SW480 (cell line): ENCODE measurements around the gene PAQR3.

Experiments
- DNase-seq: peaks from one replicate; pipeline ENCODE4 v3.0.0-alpha.2; 2016; ENCODE audit warnings: low spot score

The PAQR3 gene, protein sequence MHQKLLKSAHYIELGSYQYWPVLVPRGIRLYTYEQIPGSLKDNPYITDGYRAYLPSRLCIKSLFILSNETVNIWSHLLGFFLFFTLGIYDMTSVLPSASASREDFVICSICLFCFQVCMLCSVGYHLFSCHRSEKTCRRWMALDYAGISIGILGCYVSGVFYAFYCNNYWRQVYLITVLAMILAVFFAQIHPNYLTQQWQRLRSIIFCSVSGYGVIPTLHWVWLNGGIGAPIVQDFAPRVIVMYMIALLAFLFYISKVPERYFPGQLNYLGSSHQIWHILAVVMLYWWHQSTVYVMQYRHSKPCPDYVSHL

DNA sequence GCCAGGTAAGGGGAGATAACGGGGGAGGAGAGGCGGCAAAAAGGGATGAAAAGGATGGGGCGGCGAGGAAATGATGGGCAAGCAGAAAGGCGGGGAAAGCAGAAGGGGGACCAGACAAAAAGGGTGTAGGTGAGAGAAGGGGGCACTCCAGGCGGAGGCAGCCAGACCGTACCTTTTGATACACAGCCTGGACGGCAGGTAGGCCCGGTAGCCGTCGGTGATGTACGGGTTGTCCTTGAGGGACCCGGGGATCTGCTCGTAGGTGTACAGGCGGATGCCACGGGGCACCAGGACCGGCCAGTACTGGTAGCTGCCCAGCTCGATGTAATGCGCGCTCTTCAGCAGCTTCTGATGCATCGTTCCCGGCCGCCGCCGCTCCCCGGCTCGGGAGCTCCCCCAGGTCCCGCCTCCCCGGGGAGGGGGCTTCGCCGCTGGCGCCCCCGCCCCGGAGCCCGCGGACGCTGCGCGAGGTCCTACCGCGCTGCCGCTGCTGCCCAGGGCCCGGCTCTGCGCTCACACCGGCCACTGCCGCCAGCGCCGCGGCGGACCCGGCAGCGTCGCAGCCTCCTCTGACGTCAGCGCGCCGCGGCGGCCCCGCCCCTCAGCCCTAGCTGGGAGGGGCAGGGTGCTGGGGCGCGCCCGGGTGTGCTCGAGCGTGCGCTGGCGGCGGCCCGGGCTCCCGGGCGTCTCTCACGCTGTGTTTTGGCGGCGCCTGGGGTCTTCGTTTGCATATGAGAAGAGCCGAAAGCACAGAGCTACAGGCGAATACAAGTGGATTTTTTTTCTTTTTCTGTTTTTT, at the start of gene PAQR3:
Gene PAQR3, minus strand, starts transcription at position 571 of the 799 bp plus-strand sequence. Its CDS starts 214 bp downstream, at position 357.
- DNase-seq: peak; percentile 72

DNA sequence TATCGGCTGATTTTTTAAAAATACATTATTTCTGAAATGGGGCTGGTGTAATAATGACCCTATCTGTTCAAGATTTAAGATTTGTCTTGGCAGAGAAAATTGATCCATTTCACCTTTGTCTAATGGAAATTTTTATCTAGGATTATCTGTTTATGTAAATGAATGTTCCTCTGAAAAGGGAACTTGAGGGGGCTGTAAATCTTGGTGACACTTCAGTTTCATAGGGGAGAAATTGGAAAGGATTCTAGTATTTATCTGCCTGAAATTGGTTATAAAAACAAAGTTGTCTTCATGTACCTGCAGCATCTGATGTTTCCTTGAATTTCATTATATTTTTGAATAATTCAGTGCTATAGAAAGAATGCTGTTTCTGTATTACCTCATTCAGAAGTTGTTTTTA, 48.4 kb upstream of the PAQR3 start:
- no peak for DNase-seq

DNA sequence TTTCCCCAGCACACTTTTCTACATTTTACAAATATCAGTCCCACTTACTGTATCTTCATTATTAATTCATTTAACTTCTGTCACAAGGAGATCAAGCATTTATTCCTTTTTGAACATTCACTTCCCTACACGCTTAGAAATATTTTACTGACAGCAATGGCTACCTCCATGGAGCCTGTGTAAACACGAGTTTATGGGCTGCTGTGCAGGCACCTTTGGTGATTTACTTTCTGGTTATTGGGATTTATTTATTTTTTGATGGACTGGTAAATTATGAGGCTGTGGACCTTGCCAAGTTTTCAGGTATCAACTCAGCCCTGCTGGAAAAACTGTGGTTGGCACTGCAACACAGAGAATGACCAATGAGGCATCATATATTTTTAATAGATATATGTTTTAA, 45.4 kb upstream of the PAQR3 start:
- no peak for DNase-seq

DNA sequence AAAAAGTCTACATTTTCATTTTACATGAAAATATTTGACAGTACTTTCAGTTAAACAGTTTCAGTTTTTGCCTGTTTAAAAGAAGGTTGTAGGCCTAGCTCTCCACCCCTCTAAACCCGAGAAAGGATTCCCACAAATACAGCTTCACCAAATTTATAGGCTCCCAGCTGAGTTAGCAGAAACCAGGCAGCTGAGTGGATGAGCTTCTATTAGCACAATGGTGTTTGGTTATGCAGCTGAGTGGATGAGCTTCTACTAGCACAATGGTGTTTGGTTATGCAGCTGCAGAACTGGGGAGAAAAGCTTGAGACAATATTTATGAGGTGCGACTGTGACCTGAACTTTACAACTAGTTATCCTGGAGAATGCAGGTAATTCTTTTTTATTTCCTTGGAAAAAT, 36.6 kb upstream of the PAQR3 start:
- no peak for DNase-seq

DNA sequence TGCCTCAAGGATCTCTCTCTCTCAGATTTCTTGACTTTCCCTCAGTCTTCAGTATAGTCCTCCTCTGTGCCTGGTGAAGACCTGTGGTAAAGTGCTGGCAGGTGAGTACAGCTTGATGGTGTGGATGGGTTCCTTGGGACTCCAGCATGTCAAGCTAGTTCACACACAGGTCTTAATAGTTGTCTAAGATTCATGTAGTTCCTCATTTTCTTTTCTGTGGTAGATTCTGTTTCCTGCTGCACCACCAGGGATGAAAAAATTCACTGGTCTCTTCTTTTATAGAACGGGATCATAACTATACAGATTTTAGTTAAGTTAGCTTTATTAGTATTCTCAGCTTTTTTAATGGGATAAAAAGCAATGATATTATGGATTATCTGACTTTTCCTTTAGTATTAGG, 32.5 kb upstream of the PAQR3 start:
- DNase-seq: no peak

DNA sequence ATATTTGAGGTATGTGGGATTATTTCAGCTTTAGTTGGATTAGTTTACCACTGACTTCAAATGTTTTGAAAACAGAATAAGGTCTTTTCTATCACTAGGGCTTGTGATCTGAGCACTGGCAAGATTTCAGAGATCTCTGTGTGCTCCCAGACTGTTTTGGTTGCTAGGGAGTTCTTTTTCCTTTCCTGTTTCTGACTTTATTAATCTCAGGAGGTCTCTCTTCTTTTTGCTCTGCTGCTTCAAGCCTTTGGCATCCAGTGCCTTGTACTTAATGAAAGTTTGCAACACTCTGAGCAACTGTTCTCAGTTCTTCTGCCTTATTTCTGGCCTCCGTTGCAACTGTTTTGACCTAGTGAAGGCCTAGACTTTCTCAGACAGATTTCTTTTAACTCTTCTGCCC, 32.1 kb upstream of the PAQR3 start:
- no peak for DNase-seq

DNA sequence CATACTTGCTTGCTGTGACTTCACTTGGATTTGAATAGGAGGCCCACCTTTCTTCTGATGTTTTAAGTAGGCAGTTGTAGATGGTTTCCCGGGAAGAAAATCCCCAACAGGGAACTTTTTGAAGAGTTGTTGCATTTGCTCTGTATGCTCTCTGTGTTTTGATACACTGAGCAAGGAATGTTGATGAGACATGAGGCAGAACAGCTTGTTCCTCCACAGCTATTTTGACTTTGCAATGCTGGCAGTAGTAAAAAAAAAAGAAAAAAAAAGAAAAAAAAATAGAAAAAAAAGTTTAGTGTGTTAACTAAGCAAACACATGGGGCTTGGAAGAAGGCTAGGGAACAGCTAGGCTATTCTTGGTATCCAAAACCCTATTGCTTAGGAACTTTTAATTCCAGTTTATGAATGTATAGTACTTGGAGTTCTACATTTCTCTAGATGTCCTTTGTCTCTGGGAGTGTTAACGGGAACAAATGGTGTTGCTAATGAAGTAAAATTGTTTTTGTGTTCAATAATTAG, 23.4 kb upstream of the PAQR3 start:
- no peak for DNase-seq

DNA sequence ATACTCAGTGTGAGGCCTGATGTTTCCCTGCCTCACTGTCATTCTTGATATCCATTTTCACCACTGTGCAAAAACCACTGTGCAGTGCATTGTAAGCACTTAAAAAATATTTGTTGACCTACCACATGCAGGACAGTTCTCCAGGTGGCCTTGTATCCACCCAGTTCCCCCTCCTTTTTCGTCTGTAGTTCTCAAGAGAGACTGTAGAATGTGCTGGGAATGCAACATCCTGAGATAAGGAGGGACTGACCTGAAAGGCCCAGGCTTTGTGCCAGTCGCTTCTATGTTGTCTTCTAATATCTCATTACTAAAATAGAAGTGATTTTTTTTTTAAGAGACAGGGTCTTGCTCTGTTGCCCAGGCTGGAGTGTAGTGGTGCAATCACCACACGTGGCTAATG, 21.7 kb upstream of the PAQR3 start:
- no peak for DNase-seq

DNA sequence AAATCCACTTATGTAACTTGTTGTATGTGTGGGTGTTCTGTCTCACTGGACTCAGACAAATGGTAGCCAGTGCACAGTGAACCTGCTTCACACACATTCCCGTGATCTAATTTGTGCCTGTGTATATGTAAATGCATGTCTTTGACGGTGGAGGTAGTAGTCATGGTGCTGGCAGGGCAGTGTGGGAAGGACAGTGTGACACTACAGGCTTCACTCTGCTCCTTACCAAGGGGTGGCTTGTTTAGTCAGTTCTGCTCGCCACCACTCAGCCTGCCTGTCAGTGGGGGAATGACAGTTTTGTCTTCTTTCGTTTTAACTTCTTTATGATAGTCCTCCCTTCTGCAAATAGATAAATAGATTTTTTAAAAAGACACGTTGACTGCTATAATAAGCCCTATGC, 17.7 kb upstream of the PAQR3 start:
- no peak for DNase-seq

DNA sequence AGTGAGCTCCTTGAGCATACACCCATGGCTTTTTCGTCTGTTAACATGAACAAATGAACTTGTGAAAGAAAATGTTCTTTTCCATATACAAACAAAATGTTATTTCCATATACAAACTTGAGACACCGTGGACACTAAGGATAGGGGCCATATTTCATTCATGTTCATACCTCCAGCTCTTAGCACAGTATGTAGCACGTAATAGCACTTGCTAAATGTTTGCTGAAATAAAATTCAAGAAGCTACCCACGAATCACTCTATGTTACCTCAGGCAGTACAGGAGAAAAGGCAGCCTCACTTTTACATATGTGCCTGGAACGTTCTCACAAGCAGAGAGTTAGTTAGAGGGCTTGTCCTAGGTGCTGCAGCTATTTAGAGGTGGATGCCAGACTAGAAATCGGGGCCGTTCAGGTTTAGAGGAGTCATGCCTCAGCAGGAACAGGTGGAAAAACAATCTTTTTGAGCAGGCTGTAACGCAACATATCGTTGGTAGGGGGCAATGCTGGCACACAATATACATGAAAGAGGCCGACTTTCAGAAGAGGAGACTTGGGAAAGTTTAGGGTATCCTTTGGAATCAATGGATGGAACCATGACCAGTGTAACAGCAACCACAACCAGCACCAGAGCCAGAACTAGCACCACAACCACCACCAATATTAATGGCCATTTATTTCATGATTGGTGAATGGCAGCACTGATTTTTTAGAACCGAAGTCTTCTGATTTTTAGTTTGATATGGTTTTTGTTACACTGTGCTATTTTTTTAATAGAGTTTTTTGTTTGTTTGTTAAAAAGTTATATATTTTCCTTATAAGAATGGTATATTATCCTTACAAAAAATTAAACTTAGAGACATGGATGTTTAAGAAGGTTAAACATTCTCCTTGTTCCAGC, 14.8 kb upstream of the PAQR3 start:
- peak; percentile 18 for DNase-seq

DNA sequence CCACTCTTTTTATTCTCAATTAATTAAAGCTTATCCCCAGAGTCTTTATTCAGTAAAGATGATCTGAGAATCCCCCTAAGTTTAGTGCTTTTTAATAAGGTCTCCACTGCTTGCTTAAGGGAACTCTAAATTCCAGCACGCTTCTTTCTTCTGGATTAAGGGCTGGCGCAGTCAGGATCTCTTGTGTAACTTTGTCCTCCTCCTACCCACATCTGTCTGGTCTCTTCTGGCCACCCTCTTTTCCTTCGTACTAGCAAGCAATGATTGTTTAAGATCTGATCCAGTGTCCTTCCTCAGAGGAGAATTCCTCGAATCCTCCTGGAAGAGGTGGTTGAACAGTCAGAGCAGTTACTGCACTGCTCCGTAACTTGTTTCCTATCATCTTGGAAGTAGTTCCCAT, 14.0 kb upstream of the PAQR3 start:
- DNase-seq: no peak

DNA sequence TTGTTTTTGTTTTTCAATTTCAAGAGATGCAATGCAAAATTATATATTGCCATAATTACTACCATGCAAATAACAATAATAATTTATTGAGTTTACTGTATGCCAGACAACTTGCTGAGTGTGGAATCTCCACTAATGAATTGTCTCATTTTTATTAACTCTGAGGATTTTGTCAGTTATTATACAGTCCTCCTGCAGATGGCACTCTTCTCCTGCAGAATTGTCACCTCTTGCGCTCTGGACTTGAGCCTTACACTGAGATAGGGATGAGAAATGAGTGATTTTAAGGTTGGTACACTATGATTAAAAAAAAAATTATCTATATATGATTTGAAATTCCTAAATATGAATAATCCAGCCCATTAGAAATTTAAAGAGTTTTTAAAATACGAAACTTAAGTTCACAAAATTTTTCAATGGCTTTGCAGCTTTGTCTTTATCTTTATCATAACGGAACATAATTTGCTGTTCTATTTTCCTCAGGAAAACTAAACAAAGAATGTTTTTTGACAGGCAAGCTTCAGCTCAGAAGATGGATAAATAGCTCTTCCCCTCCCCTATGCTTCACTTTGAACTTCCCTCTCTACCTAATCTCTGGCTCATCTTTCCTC, 12.7 kb upstream of the PAQR3 start:
- DNase-seq: peak; percentile 42

DNA sequence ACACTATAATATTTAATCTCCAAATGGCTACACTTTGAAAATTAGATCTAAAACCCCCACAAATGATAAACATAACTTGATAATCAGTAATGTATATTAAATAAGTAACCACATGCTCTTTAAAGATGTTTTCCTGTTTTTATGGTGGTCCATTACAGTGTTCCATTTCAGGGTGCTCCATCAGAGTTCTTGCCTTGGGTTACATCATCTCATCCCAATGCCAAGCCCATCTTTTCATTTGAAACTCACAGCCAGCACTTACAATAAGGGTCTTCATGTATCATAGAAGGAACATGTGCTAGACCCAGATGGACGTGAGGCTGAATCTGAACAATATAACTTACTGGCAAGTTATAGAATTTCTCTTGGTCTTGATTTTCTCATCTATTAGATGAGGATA, 10.5 kb upstream of the PAQR3 start:
- peak; percentile 5 for DNase-seq

DNA sequence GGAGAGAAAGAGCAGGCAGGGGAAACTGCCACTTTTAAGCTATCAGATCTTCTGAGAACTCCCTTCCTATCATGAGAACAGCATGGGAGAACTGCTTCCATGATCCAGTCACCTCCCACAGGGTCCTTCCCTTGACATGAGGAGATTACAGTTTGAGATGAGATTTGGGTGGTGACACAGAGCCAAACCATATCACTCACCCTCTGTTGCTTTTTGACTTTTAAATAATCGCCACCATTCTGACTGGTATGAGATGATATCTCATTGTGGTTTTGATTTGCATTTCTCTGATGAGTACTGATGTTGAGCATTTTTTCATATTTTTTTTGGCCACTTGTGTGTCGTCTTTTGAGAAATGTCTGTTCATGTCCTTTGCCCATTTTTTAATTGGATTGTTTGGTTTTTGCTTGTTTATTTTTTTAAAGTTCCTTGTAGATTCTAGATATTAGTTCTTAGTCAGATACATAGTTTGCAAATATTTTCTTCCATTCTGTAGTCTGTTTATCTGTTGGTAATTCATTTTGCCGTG, 6.5 kb upstream of the PAQR3 start:
- DNase-seq: no peak

DNA sequence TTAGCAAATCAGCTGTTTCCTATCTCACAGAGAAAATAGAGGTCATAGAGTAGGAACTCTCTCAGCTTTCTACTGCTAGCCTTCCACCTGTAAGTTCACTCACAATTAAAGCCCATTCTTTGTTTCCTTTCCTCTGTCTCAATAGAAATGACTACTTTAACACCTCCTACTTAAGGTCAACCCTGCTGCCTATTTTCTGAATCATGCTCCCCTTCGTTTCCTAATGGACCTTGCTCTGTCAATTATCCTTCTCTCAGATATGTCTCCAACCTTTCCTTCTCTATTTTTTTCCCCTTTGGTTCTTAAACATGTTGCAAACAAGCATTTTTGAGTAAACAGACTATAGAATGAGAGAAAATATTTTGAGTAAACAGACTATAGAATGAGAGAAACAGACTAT, 5.1 kb upstream of the PAQR3 start:
- DNase-seq: no peak

DNA sequence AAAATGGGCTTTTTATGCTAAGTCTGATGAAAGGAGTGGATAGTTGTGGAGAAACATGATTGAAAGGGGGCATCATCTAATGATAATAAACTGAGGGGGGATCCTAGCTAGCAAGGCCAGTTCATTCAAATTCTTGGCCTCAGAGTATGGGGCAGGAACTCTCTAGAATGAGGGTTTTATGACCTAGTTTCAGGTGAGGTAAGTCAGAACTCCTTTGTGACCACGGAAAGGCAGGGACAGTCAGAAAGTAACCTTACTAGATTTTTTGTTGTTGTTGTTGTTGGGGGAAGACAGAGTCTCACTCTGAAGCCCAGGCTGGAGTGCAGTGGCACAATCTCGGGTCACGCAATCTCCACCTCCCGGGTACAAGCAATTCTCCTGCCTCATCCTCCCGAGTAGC, 1.5 kb upstream of the PAQR3 start:
- DNase-seq: no peak

DNA sequence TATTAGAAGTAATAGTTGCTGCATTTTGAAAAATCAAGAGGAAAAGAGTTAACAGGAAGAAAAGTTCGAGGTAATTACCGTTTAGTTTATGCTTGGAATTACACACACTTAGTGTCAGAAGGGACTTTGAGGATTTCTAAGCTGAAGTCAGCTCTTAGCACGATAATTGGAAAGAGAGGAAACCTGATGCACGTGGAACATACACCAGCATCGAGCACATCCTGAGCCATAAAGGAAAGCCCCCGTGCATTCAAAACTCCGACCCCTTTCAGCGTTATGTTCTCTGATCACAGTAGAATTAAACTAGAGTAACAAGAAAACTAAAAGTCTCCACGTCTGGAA, 400 bp upstream of the PAQR3 start:
- DNase-seq: no peak

DNA sequence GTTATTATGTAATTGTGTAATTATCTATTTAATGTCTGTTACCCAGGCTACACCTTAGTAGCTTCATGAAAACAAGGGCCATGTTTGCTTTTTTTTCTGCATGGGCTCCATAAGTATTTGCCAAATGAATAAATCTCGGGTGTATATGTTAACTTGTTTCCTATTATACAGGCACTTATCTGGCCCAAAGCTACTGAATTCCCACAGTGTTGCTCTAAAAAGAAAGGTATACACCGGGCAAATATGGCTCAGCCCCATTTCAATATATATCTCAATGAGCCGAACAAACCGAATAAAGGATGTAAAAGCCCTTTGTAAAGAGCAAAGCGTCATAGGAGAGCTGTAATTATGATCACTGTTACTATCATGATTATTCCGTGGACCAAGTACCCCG, 767 bp downstream of the PAQR3 start:
- no peak for DNase-seq

DNA sequence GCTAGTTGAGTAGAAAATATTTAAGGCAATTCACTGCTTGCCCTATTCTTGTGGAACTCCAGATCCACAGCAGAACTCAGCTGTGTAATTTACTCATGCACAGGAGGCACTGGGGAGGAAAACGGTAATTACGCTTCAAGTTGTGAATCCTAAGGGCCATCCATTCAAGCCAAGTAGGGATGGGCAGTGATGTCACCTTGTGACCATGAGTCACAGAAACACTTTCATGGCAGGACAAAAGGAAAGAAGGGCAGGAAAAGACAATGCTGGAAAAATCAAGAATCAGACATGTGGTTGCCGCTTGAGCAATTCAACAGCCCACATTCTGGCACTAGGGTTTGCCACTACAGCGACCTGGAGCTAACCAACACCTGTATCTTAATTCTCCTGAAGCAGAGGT, 1.4 kb downstream of the PAQR3 start:
- peak; percentile 2 for DNase-seq

DNA sequence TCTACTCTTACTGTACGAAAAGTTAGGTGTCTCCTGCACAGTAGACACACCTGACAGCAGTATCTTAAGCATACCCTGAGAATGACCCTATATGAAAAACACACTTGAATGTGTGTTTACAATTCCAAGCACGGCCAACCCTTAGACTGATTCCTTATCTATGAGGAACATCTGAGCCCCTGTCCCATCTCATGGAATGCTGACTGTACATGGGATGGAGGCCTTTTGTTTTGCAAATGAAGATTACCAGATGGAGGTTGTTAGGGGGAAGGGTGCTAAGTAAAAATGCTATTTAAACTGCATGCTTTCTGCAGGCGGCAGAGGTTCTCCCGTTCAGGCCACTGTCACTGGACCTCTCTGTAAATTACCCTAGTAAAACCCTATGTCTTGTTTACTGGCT, 2.2 kb downstream of the PAQR3 start:
- DNase-seq: no peak

DNA sequence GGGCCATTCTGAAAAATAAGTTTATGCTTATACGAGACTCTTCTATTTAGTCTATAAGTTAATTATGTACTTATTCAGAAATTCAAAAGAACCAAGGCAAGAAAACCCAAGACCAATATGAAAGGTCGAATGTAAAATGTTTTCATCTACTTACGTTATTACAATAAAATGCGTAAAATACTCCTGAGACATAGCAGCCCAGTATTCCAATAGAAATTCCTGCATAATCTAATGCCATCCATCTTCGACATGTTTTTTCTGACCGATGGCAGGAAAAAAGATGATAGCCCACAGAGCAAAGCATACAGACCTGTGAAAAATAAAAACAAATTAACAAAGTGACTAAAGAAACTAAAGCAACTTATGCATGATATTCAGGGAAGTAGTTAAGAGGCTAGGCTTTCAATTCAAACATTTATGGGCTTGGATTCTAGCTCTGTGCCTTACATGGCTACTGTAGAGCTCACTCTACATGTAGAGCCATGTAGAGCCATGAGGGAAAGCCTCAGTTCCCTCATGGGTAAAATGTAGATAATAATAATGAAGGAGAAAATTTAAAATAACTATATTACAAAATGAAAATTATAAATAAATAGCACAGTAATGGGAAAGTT, 9.1 kb downstream of the PAQR3 start:
- no peak for DNase-seq
